Ishikawa (cell line): ENCODE results near the gene CIP2A.

Experiments
- ZBTB7A ChIP-seq: IDR thresholded peaks from 2 replicates; pipeline ENCODE4 v1.6.1; 2012; ENCODE audit warnings: low read depth

The CIP2A gene

DNA sequence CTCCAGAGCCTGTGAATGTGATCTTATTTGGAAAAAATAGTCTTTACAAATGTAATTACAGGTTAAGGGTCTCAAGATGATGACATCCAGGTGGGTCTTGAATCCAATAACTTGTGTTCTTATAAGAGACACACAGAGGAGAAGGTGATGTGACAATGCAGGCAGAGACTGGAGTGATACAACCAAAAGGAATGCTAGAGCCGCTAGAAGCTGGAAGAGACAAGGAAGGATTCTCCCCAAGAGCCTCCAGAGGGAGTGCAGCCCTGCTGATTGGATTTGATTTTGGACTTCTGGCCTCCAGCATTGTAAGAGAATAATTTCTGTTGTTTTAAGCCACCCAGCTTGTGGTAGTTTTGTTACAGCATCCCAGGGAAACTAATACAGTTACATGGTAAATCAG lies 88.5 kb downstream of the CIP2A start:
- no peak for TF ChIP-seq ZBTB7A
